Measurements from ENCODE around the gene USP21. TPM values are rescaled to one million over a fixed set of nuclear protein-coding genes. Genes with fewer than 3 reads are reported as not detected.

USP21 gene
- total RNA-seq, 4 donors from 2014 or later, result 13.3 to 25.3 (median 16.3) TPM

- DNase-seq (ENCODE audit: extremely low spot score), result no peak
- Histone ChIP-seq H3K27me3 (peaks cover 0 to 3% (median 0%) of the 10 kb centered on the region in 4 donors), H3K4me3 (no peak overlapping the region), H3K4me1 (peaks cover 34 to 53% (median 47%) of the 10 kb centered on the region in 4 donors), H3K9me3 (no peaks in the 10 kb centered on the region), H3K36me3 (peaks cover 5 to 65% (median 44%) of the 10 kb centered on the region in 4 donors), H3K27ac (replicated peaks in 1 of 4) (no peak overlapping the region)
- TF ChIP-seq CTCF (IDR thresholded peaks at IDR 0.05) (no peak), EP300 (IDR thresholded peaks at IDR 0.05) (no peak), POLR2AphosphoS5 (IDR thresholded peaks at IDR 0.05) (no peak), POLR2A (IDR thresholded peaks at IDR 0.05; ENCODE audit: low read depth) (no peak)
- intact Hi-C loops (cut with DNase I), result no loop called here
- WGBS, result 74% methylated on average over 5 of the region's 5 CpGs
These were observed 2.4 kb downstream of the USP21 start for GRCh38 chr1:161161652-161162051.

GRCh38 chr1:161162052-161162451 is 2.8 kb downstream of the USP21 start:
- Histone ChIP-seq H3K36me3 (peaks cover 5 to 61% (median 42%) of the 10 kb centered on the region in 4 donors), H3K4me1 (peaks cover 37 to 57% (median 51%) of the 10 kb centered on the region in 4 donors), H3K9me3 (no peaks in the 10 kb centered on the region), H3K27ac (replicated peaks in 1 of 4) (no peak overlapping the region), H3K27me3 (peaks cover 0 to 3% (median 0%) of the 10 kb centered on the region in 4 donors), H3K4me3 (no peak overlapping the region)
- TF ChIP-seq POLR2A (IDR thresholded peaks at IDR 0.05; ENCODE audit: low read depth) (no peak), EP300 (IDR thresholded peaks at IDR 0.05) (no peak), CTCF (IDR thresholded peaks at IDR 0.05) (no peak), POLR2AphosphoS5 (IDR thresholded peaks at IDR 0.05) (no peak)
- peak; percentile 55 for DNase-seq (ENCODE audit: extremely low spot score)
- intact Hi-C loops (cut with DNase I), result no loop called here
- 87% methylated on average over 7 of the region's 7 CpGs for WGBS

- Histone ChIP-seq H3K36me3 (peaks cover under 1 to 54% (median 37%) of the 10 kb centered on the region in 4 donors), H3K4me1 (peaks cover 44 to 65% (median 58%) of the 10 kb centered on the region in 4 donors)
These were observed 3.5 kb downstream of the USP21 start for GRCh38 chr1:161162806-161163205.

GRCh38 chr1:161163793-161164192 is 4.5 kb downstream of the USP21 start:
- intact Hi-C loops (cut with DNase I), result no loop called here
- Histone ChIP-seq H3K9me3 (no peaks in the 10 kb centered on the region), H3K27ac (replicated peaks in 1 of 4) (no peak overlapping the region), H3K4me3 (no peak overlapping the region), H3K27me3 (peaks cover 0 to 3% (median 0%) of the 10 kb centered on the region in 4 donors), H3K4me1 (peaks cover 42 to 66% (median 58%) of the 10 kb centered on the region in 4 donors), H3K36me3 (peaks cover 0 to 53% (median 36%) of the 10 kb centered on the region in 4 donors)
- 94% methylated on average over 5 of the region's 5 CpGs for WGBS
- no peak for TF ChIP-seq POLR2AphosphoS5 (IDR thresholded peaks at IDR 0.05)
- TF ChIP-seq POLR2A (IDR thresholded peaks at IDR 0.05; ENCODE audit: low read depth), result no peak
- TF ChIP-seq EP300 (IDR thresholded peaks at IDR 0.05), result no peak
- no peak for TF ChIP-seq CTCF (IDR thresholded peaks at IDR 0.05)
- DNase-seq (ENCODE audit: extremely low spot score), result no peak

More at GRCh38 chr1:161162806-161163205, 3.5 kb downstream of the USP21 start:
- H3K4me3 ChIP-seq, result no peak overlapping the region
- H3K27ac ChIP-seq (replicated peaks in 1 of 4), result no peak overlapping the region
- intact Hi-C loops (cut with DNase I), result no loop called here
- WGBS, result 90% methylated on average over 10 of the region's 10 CpGs
- TF ChIP-seq POLR2AphosphoS5 (IDR thresholded peaks at IDR 0.05), result no peak
- no peak for TF ChIP-seq EP300 (IDR thresholded peaks at IDR 0.05)
- TF ChIP-seq POLR2A (IDR thresholded peaks at IDR 0.05; ENCODE audit: low read depth), result no peak
- no peak for TF ChIP-seq CTCF (IDR thresholded peaks at IDR 0.05)
- peaks cover 0 to 3% (median 0%) of the 10 kb centered on the region in 4 donors for H3K27me3 ChIP-seq
- peak; percentile 83 for DNase-seq (ENCODE audit: extremely low spot score)
- H3K9me3 ChIP-seq, result no peaks in the 10 kb centered on the region

All from esophagus muscularis mucosa (tissue), 4 donors.